HG03095 (cell line): ENCODE results near the gene ARHGAP45.

ENCODE experiments used
- ATAC-seq: cut with Tn5 transposase; IDR thresholded peaks from one replicate; pipeline ENCODE4 v1.9.1; 2021; ENCODE audit warnings: moderate library complexity; ENCODE audit not compliant: unreplicated experiment

The ARHGAP45 gene

GRCh38 chr19:1053176-1054101 is 13.5 kb upstream of the ARHGAP45 start:
- ATAC-seq: no peak

- no peak for ATAC-seq
These were observed 12.6 kb upstream of the ARHGAP45 start for GRCh38 chr19:1054102-1055027.

GRCh38 chr19:1055028-1055425 is 11.9 kb upstream of the ARHGAP45 start:
- no peak for ATAC-seq

- ATAC-seq: no peak
These were observed 10.9 kb upstream of the ARHGAP45 start for GRCh38 chr19:1055886-1056620.

- ATAC-seq: no peak
These were observed 9.7 kb upstream of the ARHGAP45 start for GRCh38 chr19:1057176-1057855.

GRCh38 chr19:1058112-1058511 is 8.9 kb upstream of the ARHGAP45 start:
- no peak for ATAC-seq

- ATAC-seq: no peak
These were observed 6.3 kb upstream of the ARHGAP45 start for GRCh38 chr19:1060689-1061088.

GRCh38 chr19:1061987-1062386 is 5.0 kb upstream of the ARHGAP45 start:
- no peak for ATAC-seq

- ATAC-seq: no peak
These were observed 4.5 kb upstream of the ARHGAP45 start for GRCh38 chr19:1062387-1063029.

GRCh38 chr19:1063030-1063908 is 3.7 kb upstream of the ARHGAP45 start:
- no peak for ATAC-seq

- ATAC-seq: no peak
These were observed 2.9 kb upstream of the ARHGAP45 start for GRCh38 chr19:1063909-1064660.

- no peak for ATAC-seq
These were observed 2.0 kb upstream of the ARHGAP45 start for GRCh38 chr19:1064661-1065605.

GRCh38 chr19:1065606-1066109 is 1.3 kb upstream of the ARHGAP45 start:
- ATAC-seq: no peak

GRCh38 chr19:1066251-1066747 is 668 bp upstream of the ARHGAP45 start:
- ATAC-seq: no peak

- ATAC-seq: peak; percentile 14
These were observed 482 bp downstream of the ARHGAP45 start for GRCh38 chr19:1067341-1067957.
